NCI-H1417 (cell line): ENCODE data around the gene CIB4.

Experiments
- DNase-seq, 3 experiments: peaks; one replicate each; lab custom pipeline; 2025; lab: John Stamatoyannopoulos, UW

Gene CIB4

DNA sequence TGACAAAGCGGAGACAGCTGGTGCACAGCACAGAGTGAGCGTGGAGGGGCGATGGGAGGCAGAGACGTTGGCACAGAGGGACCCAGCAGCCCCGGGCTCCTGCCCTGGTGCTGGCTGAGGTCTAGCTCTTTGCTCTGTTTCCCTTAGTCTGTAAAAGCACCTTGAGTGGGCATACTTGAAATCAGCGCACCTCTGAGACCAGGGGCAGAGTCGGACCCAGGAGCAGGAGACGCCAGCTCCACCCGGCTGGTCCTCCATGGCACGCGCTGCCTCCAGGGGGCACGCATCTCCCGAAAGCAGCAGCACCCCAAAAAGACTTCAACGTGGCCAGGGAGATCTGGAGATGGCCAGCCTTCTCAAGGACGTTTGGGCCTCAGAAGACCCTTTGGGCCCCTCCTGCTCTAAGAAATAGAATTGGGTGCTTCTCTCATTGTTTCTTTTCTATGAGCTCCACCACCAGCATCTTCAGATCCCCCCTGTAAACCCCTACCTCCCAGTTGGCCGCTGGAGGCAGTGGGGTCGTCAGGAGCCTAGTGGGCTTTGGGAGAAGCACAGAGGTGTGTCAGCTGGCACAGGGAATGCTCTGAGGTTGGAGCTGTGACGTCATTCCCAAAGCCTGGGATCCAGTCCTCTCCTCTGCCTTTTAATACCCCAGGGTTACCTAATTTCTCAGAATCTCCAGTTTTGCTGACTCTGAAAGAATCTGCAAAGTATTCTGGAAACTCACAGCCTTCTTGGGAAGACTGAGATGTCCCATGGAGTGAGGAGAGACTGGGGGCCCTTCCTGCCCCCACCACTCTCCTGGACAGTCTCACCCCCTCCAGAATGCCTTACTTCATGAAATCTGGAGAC is 58.9 kb downstream of the CIB4 start:
- DNase-seq = no peak

GRCh38 chr2:26581266-26581990 is 59.7 kb downstream of the CIB4 start:
- DNase-seq = no peak

GRCh38 chr2:26580751-26581150 is 60.4 kb downstream of the CIB4 start:
- DNase-seq = no peak

DNA sequence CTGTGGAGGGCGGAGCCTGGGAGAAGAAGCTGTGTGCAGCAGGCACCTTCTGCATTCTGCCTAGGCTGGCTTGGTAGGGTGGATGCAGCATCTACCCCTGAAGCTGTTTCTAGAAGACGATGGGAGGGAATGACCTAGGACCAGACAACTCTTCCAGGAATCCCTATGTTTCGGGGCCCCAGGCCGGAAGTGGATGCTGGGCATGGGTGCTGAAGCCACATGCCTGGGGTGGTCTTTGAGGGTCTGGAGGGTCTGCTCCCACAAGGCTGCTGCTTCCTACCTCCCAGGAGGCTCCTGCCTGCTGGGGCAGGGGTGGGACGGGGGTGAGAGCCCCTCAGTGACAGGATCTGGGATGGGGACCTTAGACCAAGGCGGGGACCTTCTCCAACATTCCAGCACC is 61.0 kb downstream of the CIB4 start:
- no peak for DNase-seq

DNA sequence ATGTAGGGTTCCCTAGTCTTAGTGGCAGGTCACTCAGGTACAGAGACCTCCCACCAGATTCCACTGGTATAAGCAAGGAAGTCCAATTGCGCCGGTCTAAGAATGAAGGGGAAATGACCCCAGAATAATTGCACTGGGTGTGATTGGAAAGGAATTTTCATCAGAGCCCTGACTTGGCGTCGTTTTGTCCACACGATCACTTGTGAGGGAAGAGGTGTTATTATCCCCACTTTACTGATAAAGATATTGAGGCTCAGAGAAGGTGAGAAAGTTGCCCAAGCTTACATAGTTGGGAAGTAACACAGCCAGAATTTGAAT is 61.5 kb downstream of the CIB4 start:
- no peak for DNase-seq

DNA sequence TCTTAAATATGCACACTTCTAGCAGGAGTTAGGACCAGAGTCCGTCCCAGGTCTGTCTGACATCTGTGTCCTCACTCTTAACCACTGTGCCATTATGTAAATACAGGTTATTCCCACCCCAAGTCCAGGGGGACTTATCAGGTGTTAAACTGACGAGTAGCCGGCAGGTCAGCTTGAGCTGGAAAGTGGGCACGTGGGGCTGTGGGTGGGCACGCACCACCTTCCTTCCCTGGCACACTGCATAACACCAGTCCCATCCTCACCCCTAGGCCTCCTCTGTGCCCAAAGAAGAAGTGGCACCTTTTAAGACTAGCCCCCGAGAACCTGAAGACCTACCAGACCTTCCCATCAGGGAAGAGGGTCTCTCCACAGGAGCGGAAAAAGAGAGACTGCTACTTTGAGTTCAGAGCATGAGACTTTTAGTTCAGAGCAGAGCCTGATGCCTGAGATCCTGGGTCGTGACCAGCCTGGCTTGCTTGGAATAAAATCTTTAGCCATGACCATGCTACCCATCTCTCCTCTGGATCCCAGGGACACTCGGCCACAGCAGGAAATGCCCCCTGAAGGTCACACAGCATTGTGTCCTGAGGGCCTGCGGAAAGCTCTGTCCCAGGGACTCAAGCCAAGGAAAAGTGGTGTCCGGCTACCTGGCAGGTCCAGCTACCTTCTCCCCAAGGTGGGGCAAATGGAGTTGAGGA is 62.0 kb downstream of the CIB4 start:
- no peak for DNase-seq

DNA sequence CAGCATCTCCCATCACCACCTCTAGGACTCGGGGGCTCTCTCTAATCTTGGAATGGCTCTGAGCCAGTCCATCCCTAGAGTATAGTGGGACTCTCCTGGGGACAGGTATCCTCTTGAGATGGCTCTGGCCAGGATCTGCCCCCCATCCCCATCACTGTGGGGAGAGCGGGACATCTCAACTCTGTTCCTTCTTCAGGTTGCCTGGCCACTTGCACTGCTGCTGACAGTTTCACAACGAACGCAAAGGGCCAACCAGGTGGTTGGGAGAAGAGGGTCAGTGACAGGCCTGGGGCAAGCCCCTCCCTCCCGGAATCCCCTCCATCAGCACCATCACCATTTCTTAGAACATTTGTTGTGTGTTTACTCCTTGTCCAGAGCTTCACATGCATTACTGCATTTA is 62.6 kb downstream of the CIB4 start:
- DNase-seq = no peak

GRCh38 chr2:26578113-26578458 is 63.1 kb downstream of the CIB4 start:
- DNase-seq = no peak

DNA sequence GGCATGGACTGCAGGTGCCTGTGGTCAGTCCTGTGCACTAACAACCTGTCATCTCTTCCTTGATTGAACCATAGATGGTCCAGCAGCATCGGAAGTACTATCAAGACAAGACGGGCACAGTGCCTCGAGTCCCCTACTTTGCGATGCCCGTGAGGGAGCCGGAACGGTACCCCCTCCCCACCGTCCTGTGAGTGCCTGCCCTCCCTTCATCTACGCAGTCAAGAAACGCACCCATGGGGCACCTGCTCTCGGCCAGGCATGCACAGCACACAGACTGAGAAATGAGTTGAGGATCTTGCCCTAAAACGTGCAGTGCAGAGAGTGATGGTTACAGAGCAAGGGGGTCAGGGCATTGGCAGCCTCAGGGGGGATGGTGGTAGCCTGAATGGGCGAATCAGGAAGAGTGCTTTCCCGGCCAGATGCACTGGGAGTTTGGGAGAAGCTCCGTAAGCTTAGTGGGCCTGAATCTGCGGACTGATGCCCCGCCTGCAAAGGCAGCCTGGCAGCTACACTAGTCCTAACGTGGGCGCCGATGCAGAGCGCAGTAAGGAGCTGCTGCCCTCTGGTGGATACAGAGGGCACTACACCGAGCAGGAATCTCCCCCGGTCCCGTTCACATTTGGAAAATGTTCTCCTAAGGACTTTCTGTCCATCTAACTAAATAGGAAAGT is 63.6 kb downstream of the CIB4 start:
- peak; percentile 67 to 87 (median 79) for DNase-seq

DNA sequence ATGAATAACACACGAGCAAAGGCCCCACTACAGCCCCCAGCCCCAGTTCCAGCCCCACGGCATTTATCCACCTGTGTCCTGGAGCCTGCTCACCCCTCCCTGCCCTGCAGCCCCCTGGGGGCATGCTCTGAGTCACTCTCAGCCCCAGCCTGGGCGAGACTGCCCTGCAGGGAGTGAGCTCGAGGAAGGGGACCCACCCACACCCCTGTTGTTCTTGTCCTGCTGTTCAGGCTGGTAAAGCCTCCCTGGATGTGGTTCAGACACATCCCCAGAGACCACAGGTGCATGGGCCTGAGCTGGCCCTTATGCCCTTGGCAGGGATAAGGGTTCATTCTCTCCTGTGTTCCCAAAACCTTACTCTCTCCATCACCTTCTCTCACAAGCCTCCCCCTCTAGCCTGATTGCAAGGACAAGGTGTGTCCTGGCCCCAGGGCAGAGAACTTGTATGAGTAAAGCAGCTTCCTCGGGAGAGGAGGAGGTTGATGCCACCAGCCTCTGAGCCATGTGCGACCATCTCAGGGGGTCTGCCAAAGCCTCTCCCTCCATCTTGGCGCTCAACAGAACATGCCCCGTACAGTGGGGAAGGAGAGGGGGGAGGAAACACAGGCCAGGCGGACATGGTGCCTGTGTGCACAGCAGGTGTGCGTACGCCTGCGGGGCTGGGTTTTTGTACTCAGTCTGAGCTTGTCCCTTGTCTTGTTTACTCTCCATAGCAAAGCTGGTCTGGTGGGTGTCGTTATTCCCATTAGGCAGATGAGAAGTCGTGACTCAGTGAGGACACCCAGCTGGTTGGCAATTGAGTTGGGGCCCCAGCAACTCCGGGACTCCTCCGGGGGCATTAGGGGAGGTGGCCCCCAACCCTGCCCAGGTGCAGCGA is 64.4 kb downstream of the CIB4 start:
- peak in 2 of 3 experiments; percentile 86 to 92 for DNase-seq

GRCh38 chr2:26575836-26576564 is 65.2 kb downstream of the CIB4 start:
- no peak for DNase-seq

- DNase-seq = no peak
Measured at GRCh38 chr2:26574900-26575560, 66.1 kb downstream of the CIB4 start.

- no peak for DNase-seq
Measured at GRCh38 chr2:26574066-26574899, 66.9 kb downstream of the CIB4 start.

GRCh38 chr2:26573241-26573925 is 67.8 kb downstream of the CIB4 start:
- no peak for DNase-seq

GRCh38 chr2:26572591-26572990 is 68.6 kb downstream of the CIB4 start:
- no peak for DNase-seq

- peak in 1 of 3 experiments; percentile 41 for DNase-seq
Measured at GRCh38 chr2:26571316-26571715, 69.8 kb downstream of the CIB4 start.

DNA sequence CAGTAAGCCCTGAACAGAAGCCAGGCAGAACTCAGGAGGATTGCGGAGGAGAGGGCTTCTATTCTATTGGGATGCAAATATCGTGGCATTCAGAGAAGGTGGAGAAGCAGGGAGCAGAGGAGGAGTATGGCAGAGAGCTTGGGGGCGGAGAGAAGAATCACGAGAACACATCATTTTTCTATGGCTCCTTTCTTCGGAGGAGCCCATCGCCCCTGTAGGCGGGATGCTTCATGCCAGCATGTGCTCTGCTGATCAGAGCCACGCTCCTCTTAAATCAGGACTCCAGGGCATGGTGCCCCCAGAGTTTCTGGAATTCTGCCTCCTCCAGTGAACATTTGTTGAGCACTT is 71.1 kb downstream of the CIB4 start:
- DNase-seq = no peak

DNA sequence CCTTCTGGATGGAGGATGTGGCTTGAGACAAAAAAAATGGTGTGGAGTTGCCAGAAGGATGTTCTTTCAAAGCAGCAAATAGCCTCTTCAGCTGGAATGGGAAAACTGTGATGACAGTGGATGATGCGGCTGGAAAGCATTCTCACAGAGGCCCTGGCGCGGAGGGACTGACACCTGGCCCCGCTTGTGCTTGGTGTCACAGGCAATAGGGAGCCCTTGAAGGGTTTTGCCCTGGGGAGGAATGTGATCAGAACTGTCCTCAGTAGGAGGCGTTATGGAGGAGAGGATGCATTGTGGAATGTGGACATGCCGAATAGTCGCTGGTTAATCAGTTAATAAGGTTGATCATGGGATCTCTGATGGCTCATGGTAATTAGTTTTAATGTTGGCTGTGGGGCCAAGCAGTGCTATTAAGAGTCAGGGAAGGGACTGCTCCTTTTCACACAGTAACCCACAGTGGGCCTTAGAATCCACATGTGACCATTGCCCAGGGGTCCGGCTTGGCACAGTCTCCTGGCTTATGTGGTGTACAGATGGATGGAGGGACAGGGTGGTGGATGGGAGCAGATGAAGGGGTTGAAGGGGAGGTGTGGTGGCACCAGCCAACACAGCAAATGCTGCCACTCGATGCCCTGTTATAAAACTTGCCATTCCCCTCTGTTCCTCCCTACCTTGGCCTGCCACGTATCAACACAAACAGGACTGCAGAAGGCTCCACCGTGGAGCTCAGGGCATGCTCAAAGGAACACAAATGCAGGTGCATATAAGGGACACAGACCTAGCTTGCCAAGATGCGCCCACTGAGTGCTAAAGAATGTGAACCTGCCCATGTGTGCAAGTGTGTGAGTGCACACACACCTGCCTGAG is 71.7 kb downstream of the CIB4 start:
- DNase-seq = no peak
